Endothelial cell of umbilical vein (primary cell): ENCODE results near the gene EPN3.

Source experiments
- MYC ChIP-seq: IDR thresholded peaks from one replicate; pipeline ENCODE4 v1.6.1; 2011; ENCODE audit warnings: mild to moderate bottlenecking, low read depth, low read length
- POLR2A ChIP-seq: IDR thresholded peaks from 2 replicates; pipeline ENCODE4 v1.6.1; 2012; ENCODE audit warnings: low read depth, mild to moderate bottlenecking, control low read depth, low read length
- POLR2AphosphoS5 ChIP-seq: IDR thresholded peaks from 2 replicates; pipeline ENCODE4 v1.6.1; 2012; ENCODE audit warnings: low read depth, mild to moderate bottlenecking, control low read depth, low read length, moderate library complexity; ENCODE audit not compliant: insufficient read depth
- TF ChIP-seq, protein P1 (sequence below), 2 donors: IDR thresholded peaks; 1 replicate in 1 of 2; 2 replicates in 1 of 2; pipeline ENCODE4 v1.5.1; 2011; ENCODE audit warnings: low read length in 2 of 2, mild to moderate bottlenecking in 2 of 2, moderate library complexity in 2 of 2, control low read depth in 1 of 2, inconsistent platforms in 1 of 2, low read depth in 1 of 2; ENCODE audit not compliant: insufficient read depth in 1 of 2; ENCODE audit errors: extremely low read depth in 1 of 2
- TF ChIP-seq, protein P2 (sequence below): IDR thresholded peaks from 2 replicates; pipeline ENCODE4 v1.6.1; 2011; ENCODE audit not compliant: insufficient read depth, insufficient read length

DNA sequence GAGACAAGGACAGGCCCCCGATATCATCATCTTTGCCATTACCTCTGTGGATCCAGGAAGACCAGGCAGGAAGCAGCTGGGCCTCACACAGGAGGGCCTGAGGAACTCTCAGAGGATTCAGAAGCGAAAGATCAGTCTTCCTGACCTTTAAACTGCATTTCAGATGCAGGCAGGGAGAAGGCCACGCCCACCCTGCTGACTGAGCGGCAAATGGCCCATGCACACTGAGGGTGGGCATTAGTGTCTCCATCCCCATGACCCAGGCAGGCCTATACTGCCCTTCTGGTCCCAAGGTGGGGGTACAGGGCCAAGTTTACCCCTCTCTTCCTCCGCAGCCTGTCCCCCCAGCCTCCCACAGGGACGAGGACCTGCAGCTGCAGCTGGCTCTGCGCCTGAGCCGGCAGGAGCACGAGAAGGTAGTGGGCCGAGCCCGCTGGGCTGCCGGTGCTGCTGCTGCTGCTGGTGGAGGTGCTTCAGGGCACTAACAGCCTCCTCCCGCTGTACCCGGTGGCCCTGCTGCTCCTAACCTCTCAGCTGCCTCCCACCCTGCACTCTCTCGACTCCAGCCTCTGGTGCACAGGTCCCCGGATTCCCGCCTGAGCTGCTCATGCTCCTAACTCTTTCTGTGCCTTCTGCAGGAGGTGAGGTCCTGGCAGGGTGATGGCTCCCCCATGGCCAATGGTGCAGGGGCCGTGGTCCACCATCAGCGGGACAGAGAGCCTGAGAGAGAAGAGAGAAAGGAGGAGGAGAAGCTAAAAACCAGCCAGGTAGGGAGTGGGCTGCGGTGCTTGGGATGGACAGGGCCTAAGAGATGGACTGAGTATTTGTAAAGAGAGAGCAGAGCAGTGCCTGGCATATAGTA lies 6.2 kb downstream of the EPN3 start:
- TF ChIP-seq, protein P1, sequence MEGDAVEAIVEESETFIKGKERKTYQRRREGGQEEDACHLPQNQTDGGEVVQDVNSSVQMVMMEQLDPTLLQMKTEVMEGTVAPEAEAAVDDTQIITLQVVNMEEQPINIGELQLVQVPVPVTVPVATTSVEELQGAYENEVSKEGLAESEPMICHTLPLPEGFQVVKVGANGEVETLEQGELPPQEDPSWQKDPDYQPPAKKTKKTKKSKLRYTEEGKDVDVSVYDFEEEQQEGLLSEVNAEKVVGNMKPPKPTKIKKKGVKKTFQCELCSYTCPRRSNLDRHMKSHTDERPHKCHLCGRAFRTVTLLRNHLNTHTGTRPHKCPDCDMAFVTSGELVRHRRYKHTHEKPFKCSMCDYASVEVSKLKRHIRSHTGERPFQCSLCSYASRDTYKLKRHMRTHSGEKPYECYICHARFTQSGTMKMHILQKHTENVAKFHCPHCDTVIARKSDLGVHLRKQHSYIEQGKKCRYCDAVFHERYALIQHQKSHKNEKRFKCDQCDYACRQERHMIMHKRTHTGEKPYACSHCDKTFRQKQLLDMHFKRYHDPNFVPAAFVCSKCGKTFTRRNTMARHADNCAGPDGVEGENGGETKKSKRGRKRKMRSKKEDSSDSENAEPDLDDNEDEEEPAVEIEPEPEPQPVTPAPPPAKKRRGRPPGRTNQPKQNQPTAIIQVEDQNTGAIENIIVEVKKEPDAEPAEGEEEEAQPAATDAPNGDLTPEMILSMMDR (IDR thresholded peaks at IDR 0.05; ENCODE audit: extremely low read depth in 1 of 2, insufficient read depth in 1 of 2, low read depth in 1 of 2, low read length in 2 of 2) = no peak
- no peak for TF ChIP-seq MYC
- no peak for TF ChIP-seq POLR2AphosphoS5
- TF ChIP-seq, protein P2, sequence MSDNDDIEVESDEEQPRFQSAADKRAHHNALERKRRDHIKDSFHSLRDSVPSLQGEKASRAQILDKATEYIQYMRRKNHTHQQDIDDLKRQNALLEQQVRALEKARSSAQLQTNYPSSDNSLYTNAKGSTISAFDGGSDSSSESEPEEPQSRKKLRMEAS = no peak
- TF ChIP-seq POLR2A = no peak
